HG02870 (cell line): Measurements from ENCODE around the gene ATP8B3.

Experiments used
- ATAC-seq: cut with Tn5 transposase; IDR thresholded peaks from one replicate; pipeline ENCODE4 v1.9.1; 2021; ENCODE audit warnings: mild to moderate bottlenecking, moderate library complexity; ENCODE audit not compliant: unreplicated experiment

Gene ATP8B3, protein sequence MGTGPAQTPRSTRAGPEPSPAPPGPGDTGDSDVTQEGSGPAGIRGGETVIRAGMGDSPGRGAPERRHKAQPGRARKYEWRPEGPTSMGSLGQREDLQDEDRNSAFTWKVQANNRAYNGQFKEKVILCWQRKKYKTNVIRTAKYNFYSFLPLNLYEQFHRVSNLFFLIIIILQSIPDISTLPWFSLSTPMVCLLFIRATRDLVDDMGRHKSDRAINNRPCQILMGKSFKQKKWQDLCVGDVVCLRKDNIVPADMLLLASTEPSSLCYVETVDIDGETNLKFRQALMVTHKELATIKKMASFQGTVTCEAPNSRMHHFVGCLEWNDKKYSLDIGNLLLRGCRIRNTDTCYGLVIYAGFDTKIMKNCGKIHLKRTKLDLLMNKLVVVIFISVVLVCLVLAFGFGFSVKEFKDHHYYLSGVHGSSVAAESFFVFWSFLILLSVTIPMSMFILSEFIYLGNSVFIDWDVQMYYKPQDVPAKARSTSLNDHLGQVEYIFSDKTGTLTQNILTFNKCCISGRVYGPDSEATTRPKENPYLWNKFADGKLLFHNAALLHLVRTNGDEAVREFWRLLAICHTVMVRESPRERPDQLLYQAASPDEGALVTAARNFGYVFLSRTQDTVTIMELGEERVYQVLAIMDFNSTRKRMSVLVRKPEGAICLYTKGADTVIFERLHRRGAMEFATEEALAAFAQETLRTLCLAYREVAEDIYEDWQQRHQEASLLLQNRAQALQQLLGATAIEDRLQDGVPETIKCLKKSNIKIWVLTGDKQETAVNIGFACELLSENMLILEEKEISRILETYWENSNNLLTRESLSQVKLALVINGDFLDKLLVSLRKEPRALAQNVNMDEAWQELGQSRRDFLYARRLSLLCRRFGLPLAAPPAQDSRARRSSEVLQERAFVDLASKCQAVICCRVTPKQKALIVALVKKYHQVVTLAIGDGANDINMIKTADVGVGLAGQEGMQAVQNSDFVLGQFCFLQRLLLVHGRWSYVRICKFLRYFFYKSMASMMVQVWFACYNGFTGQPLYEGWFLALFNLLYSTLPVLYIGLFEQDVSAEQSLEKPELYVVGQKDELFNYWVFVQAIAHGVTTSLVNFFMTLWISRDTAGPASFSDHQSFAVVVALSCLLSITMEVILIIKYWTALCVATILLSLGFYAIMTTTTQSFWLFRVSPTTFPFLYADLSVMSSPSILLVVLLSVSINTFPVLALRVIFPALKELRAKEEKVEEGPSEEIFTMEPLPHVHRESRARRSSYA (N-terminal part only)

GRCh38 chr19:1811942-1812425 lies at the start of gene ATP8B3:
Gene ATP8B3 (minus strand): TSS chr19:1812276. CDS start chr19:1811736, 540 bp downstream.
- no peak for ATAC-seq

- ATAC-seq, result no peak
These were observed 49.5 kb upstream of the ATP8B3 start for GRCh38 chr19:1861599-1862031.

- ATAC-seq, result no peak
These were observed 48.9 kb upstream of the ATP8B3 start for GRCh38 chr19:1860821-1861598.

- no peak for ATAC-seq
These were observed 48.1 kb upstream of the ATP8B3 start for GRCh38 chr19:1860042-1860775.

- no peak for ATAC-seq
These were observed 47.3 kb upstream of the ATP8B3 start for GRCh38 chr19:1859331-1859781.

GRCh38 chr19:1858412-1859081 lies 46.5 kb upstream of the ATP8B3 start:
- no peak for ATAC-seq

GRCh38 chr19:1857648-1858326 lies 45.7 kb upstream of the ATP8B3 start:
- ATAC-seq, result no peak

DNA sequence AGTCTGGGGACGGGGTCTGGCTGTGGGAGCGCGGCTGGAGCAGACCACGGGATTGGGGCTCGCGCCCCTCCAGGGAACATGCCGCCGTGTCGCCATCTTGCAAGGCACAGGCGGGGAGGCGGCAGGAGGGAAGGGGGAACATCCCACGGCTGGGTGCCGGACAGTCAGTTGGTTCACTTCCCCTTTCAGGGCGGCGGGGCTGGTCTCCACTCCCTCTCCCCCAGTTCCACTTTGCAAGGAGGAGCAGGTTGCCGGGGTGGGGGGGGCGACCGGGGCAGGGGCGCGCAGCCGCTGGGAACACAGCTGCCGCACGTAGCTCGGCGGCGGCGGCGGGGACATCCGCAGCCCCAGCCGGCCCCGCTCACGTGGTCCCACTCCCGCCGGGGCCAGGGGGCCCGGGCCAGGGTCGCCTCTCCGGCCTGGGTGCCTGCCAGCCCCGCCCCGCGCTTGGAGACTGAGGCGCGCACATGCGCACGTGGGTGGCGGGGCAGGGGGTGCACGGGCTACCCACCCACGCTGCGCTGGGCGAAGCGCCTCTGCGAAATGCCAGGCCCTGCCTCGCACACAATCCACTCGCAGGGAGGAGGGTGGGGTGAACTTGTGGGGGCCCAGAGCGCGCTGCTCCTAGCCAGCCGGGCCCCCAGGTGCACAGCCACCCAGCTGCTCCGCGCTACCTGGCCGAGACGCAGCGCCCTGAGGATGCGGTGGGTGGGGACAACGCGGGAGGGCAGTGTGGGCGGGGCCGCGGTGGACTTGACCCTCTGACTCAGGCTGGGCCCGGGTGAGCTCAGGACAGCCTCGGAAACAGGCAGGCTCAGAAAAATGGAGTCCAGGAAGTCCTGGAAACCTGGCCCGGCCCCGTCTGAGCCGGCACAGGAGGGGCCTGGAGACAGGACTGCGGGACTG lies 44.9 kb upstream of the ATP8B3 start:
- ATAC-seq, result no peak

- ATAC-seq, result no peak
These were observed 44.2 kb upstream of the ATP8B3 start for GRCh38 chr19:1856345-1856697.

GRCh38 chr19:1855828-1856255 lies 43.8 kb upstream of the ATP8B3 start:
- no peak for ATAC-seq

- no peak for ATAC-seq
These were observed 43.2 kb upstream of the ATP8B3 start for GRCh38 chr19:1855040-1855827.

- no peak for ATAC-seq
These were observed 42.5 kb upstream of the ATP8B3 start for GRCh38 chr19:1854542-1855039.

DNA sequence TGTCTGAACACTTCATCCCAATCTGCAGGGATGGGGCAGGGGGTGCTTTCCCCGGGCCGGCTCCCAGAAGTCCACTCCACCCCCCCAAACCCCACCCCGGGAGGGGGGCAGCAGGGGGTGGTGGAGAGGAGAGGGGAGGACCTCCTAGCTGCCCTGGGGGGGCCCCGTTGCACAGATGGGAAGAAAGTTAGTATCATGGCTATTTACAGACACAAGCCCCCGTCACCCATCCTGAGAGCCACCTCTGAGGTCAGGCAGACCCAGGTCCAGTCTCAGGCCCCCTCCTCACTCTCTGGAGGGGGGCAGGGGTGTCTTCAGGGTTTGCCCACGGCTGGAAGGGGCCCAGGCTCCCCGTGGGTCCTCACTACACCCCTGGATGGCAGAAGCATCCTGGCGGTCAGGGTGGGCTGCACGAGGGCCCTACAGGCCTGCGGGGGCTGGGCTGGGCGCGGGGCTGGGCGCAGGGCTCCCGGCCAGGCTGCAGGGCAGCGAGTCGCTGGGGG lies 42.0 kb upstream of the ATP8B3 start:
- no peak for ATAC-seq

DNA sequence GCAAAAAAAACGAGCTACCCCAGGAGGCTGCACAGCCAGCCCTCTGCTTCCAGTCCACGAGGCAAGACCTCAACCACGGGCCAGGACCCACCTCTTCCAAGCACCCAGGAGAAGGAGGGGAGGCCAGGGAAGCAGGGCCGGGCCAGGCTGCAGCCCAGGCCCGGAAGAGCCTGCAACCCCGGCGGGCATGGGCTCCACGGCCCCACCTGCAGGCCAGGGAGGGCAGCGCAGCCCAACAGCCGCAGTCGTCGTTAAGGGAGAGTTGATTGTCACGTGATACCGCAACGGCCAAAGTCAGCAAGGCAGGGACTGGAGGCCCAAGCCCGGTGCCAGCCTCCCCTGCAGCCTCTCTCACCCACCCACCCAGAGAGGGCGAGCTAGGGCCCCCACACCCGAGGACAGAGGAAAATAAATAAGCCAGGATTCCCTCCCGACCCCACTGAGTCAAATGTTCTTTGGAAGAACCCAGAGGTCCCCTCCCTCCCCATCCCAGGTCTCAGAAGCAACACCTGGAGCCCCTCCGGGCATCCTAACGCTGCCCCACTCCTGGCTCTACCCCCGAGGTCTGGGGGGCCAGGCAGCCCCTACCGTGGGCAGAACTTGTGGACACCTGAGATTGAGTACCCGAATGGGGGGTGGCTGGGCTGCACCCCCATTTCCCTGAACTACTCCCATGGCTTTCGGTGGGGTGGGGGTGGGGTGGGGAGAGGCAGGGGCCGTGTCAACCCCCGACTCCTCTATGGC lies 41.4 kb upstream of the ATP8B3 start:
- ATAC-seq, result no peak

GRCh38 chr19:1852581-1853128 lies 40.6 kb upstream of the ATP8B3 start:
- no peak for ATAC-seq
